GM12892 (cell line): ENCODE results near the gene MGMT.

Source experiments
- POLR2A ChIP-seq: IDR thresholded peaks from 2 replicates; pipeline ENCODE4 v1.6.1; 2011; ENCODE audit warnings: low read depth, low read length, control low read depth
- POLR2AphosphoS5 ChIP-seq: IDR thresholded peaks from 2 replicates; pipeline ENCODE4 v1.6.1; 2011; ENCODE audit warnings: low read depth, low read length, control low read depth
- TAF1 ChIP-seq: IDR thresholded peaks from 2 replicates; pipeline ENCODE4 v1.6.1; 2011; ENCODE audit warnings: low read depth, mild to moderate bottlenecking, control low read depth, low read length, borderline replicate concordance

GRCh38 chr10:129568583-129569344 lies 101.7 kb downstream of the MGMT start:
- no peak for TF ChIP-seq POLR2AphosphoS5
- TF ChIP-seq POLR2A: no peak
- no peak for TF ChIP-seq TAF1
